ENCODE measurements around the gene NVL.

NVL gene

DNA sequence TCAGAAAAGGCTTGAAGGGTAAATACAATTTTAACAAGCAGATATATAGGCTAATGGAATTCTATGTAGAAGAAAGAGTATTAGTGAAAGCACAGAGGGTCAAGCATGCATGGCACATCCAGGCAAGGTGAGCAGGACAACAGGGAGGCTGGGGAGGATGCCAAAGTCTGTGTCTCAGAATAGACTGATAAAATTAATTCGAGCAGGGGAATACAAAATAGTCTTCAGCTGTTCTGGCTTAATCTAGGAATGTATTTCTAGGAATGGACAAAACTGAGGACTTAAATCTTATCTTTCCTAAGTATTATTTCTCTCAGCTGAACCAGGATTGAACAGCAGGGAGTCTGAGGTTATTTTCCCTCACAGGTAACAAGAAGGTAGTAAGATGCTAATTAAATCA lies 35.2 kb downstream of the NVL start (continued):
- TF ChIP-seq, protein P1, sequence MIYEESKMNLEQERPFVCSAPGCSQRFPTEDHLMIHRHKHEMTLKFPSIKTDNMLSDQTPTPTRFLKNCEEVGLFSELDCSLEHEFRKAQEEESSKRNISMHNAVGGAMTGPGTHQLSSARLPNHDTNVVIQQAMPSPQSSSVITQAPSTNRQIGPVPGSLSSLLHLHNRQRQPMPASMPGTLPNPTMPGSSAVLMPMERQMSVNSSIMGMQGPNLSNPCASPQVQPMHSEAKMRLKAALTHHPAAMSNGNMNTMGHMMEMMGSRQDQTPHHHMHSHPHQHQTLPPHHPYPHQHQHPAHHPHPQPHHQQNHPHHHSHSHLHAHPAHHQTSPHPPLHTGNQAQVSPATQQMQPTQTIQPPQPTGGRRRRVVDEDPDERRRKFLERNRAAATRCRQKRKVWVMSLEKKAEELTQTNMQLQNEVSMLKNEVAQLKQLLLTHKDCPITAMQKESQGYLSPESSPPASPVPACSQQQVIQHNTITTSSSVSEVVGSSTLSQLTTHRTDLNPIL (CRISPR knock-in tag; IDR thresholded peaks at IDR 0.05; ENCODE audit: low read depth) = no peak
- TF ChIP-seq, protein P2, sequence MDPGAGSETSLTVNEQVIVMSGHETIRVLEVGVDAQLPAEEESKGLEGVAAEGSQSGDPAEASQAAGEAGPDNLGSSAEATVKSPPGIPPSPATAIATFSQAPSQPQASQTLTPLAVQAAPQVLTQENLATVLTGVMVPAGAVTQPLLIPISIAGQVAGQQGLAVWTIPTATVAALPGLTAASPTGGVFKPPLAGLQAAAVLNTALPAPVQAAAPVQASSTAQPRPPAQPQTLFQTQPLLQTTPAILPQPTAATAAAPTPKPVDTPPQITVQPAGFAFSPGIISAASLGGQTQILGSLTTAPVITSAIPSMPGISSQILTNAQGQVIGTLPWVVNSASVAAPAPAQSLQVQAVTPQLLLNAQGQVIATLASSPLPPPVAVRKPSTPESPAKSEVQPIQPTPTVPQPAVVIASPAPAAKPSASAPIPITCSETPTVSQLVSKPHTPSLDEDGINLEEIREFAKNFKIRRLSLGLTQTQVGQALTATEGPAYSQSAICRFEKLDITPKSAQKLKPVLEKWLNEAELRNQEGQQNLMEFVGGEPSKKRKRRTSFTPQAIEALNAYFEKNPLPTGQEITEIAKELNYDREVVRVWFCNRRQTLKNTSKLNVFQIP (CRISPR knock-in tag; IDR thresholded peaks at IDR 0.05; ENCODE audit: borderline replicate concordance, low read depth) = no peak

DNA sequence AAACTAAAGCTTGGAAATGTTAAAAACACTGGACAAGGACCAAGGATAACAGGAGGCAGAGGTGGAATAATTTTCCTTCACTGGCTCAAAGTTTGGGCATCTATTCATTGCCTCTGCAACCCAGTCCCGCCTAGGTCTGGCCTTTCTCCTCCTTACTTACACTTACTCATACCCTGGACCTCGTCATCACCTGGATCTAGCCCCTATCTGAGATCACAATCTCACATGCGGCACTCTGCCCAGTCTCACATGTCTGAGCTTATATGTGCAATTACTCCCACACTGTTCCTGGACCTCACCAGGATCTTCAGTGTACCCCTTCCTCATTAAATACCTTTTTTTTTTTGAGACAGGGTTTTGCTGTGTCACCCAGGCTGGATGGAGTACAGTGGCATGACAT lies 37.6 kb downstream of the NVL start:
- ATAC-seq = no peak
- TF ChIP-seq ZFP3 (CRISPR knock-in tag; IDR thresholded peaks at IDR 0.05) (no peak), PATZ1 (CRISPR knock-in tag; IDR thresholded peaks at IDR 0.05; ENCODE audit: borderline replicate concordance) (no peak), ARNTL (CRISPR knock-in tag; IDR thresholded peaks at IDR 0.05; ENCODE audit: borderline replicate concordance, low read depth) (no peak), TOX (CRISPR knock-in tag; IDR thresholded peaks at IDR 0.05; ENCODE audit: borderline replicate concordance) (no peak), SNAI2 (CRISPR knock-in tag; IDR thresholded peaks at IDR 0.05) (no peak), ZNF8 (CRISPR knock-in tag; IDR thresholded peaks at IDR 0.05) (no peak), PPARA (CRISPR knock-in tag; IDR thresholded peaks at IDR 0.05; ENCODE audit: borderline replicate concordance) (no peak), ZNF565 (CRISPR knock-in tag; conservative IDR thresholded peaks at IDR 0.05; ENCODE audit: low read depth) (no peak), ESRRG (CRISPR knock-in tag; IDR thresholded peaks at IDR 0.05) (no peak), CSDC2 (CRISPR knock-in tag; IDR thresholded peaks at IDR 0.05) (no peak), RARB (CRISPR knock-in tag; IDR thresholded peaks at IDR 0.05) (no peak), OSR1 (CRISPR knock-in tag; IDR thresholded peaks at IDR 0.05) (no peak), GLIS3 (CRISPR knock-in tag; IDR thresholded peaks at IDR 0.05) (no peak), TSHZ2 (CRISPR knock-in tag; IDR thresholded peaks at IDR 0.05) (no peak), BACH2 (CRISPR knock-in tag; IDR thresholded peaks at IDR 0.05; ENCODE audit: borderline replicate concordance) (no peak), TCF4 (CRISPR knock-in tag; IDR thresholded peaks at IDR 0.05; ENCODE audit: borderline replicate concordance) (no peak)
- TF ChIP-seq, protein P1 (CRISPR knock-in tag; IDR thresholded peaks at IDR 0.05; ENCODE audit: low read depth) = no peak
- TF ChIP-seq, protein P2 (CRISPR knock-in tag; IDR thresholded peaks at IDR 0.05; ENCODE audit: borderline replicate concordance, low read depth) = no peak
- TF ChIP-seq, protein P3, sequence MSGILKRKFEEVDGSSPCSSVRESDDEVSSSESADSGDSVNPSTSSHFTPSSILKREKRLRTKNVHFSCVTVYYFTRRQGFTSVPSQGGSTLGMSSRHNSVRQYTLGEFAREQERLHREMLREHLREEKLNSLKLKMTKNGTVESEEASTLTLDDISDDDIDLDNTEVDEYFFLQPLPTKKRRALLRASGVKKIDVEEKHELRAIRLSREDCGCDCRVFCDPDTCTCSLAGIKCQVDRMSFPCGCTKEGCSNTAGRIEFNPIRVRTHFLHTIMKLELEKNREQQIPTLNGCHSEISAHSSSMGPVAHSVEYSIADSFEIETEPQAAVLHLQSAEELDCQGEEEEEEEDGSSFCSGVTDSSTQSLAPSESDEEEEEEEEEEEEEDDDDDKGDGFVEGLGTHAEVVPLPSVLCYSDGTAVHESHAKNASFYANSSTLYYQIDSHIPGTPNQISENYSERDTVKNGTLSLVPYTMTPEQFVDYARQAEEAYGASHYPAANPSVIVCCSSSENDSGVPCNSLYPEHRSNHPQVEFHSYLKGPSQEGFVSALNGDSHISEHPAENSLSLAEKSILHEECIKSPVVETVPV (CRISPR knock-in tag; IDR thresholded peaks at IDR 0.05) = no peak
